LoVo (cell line): Measurements from ENCODE around the gene SCAMP1.
"Not testable (repeated sequence)": the region's sequence is repeated elsewhere in the genome, so short reads cannot be mapped to it uniquely, and the experiment has no call there.

Experiments
- DNase-seq: peaks from one replicate; pipeline ENCODE4 v3.0.0-alpha.2; 2016; ENCODE audit warnings: low spot score

The SCAMP1 gene

GRCh38 chr5:78361631-78361993, 1.2 kb downstream of the SCAMP1 start:
- no peak for DNase-seq

DNA sequence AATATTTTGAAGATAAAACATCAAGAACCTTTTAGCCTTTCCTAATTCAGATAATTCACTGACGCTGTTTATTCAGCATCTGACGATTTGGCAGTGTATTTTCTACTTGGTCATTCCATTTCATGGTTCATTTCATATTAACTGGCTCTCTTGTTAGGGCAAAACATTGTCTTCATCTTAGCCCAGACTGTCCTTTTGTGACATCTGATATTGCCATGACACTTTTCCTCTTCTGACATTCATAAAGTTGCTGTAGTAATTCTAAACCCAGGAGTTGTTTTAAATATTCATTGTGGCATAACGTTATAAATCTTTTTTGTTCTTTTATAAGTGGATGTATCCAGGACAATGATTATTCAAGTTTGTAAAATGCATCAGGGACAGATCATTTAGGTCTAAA, 1.8 kb downstream of the SCAMP1 start:
- DNase-seq: no peak

DNA sequence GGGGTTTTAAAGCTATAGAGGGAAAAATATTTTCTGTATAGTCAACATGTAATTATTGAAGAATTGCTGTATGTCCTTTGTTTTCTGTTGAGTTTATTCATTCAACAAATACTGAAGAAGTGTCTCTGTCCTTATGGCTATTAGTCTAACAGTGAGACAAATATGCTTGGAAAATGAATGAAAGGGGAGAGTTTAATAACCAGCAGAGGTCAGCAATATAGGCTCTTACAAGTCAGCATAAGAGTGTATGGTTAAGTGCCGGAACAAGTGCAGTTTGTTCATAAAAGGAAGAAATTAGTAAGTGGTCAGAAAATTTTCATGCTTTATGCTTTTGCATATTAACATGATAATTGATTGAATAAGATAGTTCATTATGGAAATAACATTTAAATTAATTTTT, 3.6 kb downstream of the SCAMP1 start:
- no peak for DNase-seq

- DNase-seq: no peak
Measured at GRCh38 chr5:78367318-78367991, 7.0 kb downstream of the SCAMP1 start.

- DNase-seq: no peak
Measured at GRCh38 chr5:78369680-78370079, 9.3 kb downstream of the SCAMP1 start.

GRCh38 chr5:78373231-78373630, 12.8 kb downstream of the SCAMP1 start:
- DNase-seq: no peak

GRCh38 chr5:78376315-78376714, 15.9 kb downstream of the SCAMP1 start:
- no peak for DNase-seq

DNA sequence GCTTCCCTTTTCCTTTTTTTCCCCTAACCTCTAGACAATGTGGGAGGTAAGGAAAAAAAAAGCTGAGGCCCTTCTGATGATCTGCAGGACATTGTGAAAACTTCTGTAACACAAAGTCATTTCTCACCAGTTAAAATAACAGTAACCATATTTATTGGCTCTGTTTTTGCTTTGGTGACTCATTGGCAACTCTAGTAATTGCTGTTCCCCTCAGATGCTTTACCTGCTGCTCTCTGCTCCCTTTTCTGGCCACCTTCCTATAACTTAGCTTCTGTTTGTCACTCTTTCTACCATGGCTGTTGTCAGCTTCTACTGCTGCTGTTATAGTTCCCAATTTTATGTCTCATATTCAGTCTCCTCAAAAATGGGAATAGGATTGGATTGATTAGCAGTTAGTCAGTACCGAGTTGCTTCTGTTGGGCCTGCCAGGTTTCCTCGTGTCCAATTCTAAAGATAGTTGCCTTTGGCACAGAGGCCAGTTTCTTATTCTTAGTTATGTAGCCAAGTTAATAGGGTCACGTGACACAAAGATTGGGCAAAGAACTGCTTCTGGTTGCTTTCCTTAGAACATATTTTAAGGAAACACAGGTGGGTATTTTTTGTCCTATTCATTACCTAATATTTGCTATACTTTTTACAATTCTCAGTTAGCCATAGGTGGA, 16.8 kb downstream of the SCAMP1 start:
- no peak for DNase-seq

- no peak for DNase-seq
Measured at GRCh38 chr5:78377718-78378105, 17.3 kb downstream of the SCAMP1 start.

DNA sequence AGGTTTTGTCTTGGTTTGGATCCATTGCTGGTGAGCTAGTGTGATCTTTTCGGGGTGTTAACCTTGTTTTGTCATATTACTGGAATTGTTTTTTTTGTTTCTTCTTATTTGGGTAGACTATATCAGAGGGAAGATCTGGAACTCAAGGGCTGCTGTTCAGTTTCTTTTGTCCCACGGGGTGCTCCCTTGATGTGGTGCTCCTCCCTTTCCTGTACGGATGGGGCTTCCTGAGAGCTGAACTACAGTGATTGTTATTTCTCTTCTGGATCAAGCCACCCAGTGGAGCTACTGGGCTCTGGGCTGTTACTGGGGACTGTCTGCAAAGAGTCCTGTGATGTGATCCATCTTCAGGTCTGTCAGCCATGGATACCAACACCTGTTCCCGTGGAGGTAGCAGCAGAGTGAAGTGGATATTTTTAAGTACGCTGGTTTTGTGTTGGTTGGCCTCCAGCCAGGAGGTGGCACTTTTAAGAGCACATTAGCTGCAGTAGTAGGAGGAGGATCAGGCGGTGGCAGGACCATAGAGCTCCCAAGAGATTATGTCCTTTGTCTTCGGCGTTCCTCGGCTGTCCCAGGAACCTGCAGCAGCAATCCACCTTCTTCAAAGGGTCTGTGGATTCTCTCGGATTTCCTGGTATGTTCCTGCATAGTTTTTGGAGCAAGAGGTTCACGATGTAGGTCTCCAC, 27.2 kb downstream of the SCAMP1 start:
- DNase-seq: no peak

DNA sequence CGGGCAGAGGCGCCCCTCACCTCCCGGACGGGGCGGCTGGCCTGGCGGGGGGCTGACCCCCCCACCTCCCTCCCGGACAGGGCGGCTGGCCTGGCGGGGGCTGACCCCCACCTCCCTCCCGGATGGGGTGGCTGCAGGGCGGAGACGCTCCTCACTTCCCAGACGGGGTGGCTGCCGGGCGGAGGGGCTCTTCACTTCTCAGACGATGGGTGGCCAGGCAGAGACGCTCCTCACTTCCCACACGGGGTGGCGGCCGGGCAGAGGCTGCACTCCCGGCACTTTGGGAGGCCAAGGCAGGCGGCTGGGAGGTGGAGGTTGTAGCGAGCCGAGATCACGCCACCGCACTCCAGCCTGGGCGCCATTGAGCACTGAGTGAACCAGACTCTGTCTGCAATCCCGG, 30.9 kb downstream of the SCAMP1 start:
- DNase-seq: not testable (repeated sequence)

DNA sequence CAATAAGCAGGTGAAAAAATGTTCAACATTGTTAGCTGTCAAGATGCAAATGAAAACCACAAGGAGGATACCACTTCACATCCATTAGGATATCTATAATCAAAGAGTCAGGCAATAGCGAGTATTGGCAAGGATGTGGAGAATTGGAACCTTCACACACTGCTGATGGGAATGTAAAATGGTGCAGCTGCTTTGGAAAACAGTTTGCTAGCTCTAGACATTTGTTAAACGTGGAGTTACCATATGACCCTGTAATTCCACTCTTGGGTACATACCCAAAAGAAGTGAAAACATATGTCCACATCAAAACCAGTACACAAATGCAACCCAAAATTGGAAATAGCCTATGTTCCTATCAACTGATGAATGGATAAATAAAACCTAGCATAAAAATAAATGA, 37.4 kb downstream of the SCAMP1 start:
- DNase-seq: no peak

GRCh38 chr5:78399116-78399515, 38.7 kb downstream of the SCAMP1 start:
- no peak for DNase-seq

- DNase-seq: no peak
Measured at GRCh38 chr5:78404682-78405293, 44.4 kb downstream of the SCAMP1 start.

- no peak for DNase-seq
Measured at GRCh38 chr5:78405829-78406750, 45.7 kb downstream of the SCAMP1 start.

DNA sequence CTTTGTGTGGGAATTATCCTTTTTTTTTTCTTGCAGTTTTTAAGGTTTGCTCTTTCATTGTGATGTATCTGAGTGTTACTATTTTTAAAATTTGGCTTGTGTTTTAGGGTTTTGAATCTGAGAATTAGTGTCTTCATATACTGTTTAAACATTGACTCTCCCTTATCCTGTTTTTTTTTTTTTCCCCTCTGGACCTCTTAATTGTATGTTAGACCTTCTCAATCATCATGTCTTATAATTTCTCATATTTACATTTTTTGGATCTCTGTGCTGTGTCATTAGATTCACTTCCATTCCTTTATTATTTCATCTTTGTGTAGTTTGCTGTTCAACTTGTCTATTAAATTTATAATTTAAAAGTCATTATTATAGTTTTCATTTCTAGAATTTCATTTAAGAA, 47.0 kb downstream of the SCAMP1 start:
- no peak for DNase-seq

DNA sequence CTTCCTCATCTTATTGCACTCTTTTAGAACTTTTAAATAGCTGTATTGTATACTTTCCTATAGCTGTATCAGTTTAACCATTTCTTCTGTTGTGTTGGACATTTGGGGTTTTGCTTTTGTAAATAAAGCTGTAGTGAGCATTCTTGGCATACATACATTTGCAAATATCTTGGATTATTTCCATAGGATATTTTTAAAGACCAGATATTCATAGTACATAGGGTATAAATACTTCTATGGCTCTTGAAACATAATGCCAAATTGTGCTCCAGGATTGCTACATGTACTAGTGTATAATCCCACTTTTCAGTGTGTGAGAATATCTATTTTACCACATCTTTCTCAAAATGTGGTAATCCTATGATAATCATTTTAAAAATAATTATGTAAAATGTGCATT, 51.2 kb downstream of the SCAMP1 start:
- DNase-seq: no peak

GRCh38 chr5:78416677-78417425, 56.4 kb downstream of the SCAMP1 start:
- DNase-seq: no peak

DNA sequence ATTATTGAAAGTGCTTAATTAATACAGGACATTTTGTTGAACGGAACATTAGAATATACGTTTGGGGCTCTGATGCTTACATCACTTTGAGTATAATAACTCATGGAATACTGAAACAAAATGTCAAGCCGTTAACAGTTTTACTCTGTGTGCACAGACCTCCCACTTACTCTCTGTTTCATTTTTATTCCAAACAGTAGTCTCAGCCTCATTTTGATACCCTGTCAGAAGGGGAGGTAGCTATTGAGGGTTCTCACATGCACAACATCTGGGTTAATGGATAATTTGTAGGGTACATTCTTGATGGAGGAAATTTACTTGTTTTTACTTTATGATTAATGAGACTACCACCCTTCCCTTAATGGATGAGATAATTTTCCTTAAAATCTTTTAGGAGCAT, 59.0 kb downstream of the SCAMP1 start:
- DNase-seq: no peak

- DNase-seq: no peak
Measured at GRCh38 chr5:78420548-78420947, 60.1 kb downstream of the SCAMP1 start.

- no peak for DNase-seq
Measured at GRCh38 chr5:78424665-78425064, 64.2 kb downstream of the SCAMP1 start.
